HepG2 (cell line): ENCODE data around the gene TLE2. TPM values are rescaled to one million over a fixed set of nuclear protein-coding genes. Genes with fewer than 3 reads are reported as not detected.

Experiments used
- ATAC-seq: fragments of 200-7000 bp; cut with Tn5 transposase; 3 replicates; pipeline ENCODE4 v1.9.1; 2020; ENCODE audit warnings: mild to moderate bottlenecking, moderate library complexity
- BruUV-seq: library from RNA; stranded (reverse); fragments of 400-500 nt; replicated peaks from 2 replicates; lab custom pipeline; 2021; lab: Mats Ljungman, UMichigan
- CTCF ChIA-PET: fragments of 300-600 bp; formaldehyde crosslinking; extraction: SDS; loops from one replicate; lab custom pipeline; 2021; ENCODE audit warnings: low total read pairs, inconsistent platforms, low intra/inter-chr PET ratio; lab: Yijun Ruan, JAX
- POLR2A ChIA-PET: fragments of 350-600 bp; sonication (Branson Sonifier 250); formaldehyde crosslinking; loops from one replicate; lab custom pipeline; 2020; ENCODE audit warnings: antibody characterized with exemption, inconsistent platforms; lab: Yijun Ruan, JAX
- DNase-seq: peaks from one replicate; pipeline ENCODE4 v3.0.0-alpha.2; 2015; ENCODE audit warnings: low spot score
- FAIRE-seq: peaks from 3 replicates; lab custom pipeline; 2011; peaks lifted over from hg19 to GRCh38; lab: Jason Lieb, UNC
- H2AFZ ChIP-seq: one replicate; pipeline ENCODE4 v1.6.1; 2011; ENCODE audit warnings: low read length, inconsistent platforms
- H3K27ac ChIP-seq: fragments of 300-600 bp; 3 replicates; pipeline ENCODE4 v1.8.0; 2011; ENCODE audit warnings: mixed run types, mild to moderate bottlenecking, mixed read lengths, low read length, inconsistent platforms; ENCODE audit not compliant: insufficient read depth; ENCODE audit errors: extremely low read length
- H3K27me3 ChIP-seq, 2 experiments: fragments of 200-600 bp in 1 of 2; 2 replicates in 1 of 2; 3 replicates in 1 of 2; pipeline versions ENCODE4 v1.6.0 to v1.8.0; 2011; ENCODE audit warnings: low read length in 2 of 2, mild to moderate bottlenecking in 2 of 2, moderate library complexity in 2 of 2, inconsistent platforms in 1 of 2; ENCODE audit not compliant: insufficient read depth in 2 of 2, control insufficient read depth in 1 of 2
- H3K36me3 ChIP-seq, 2 experiments: fragments of 200-600 bp in 1 of 2; replicated peaks in 1 of 2; 2 replicates in 1 of 2; 3 replicates in 1 of 2; pipeline versions ENCODE4 v1.5.1 to v1.8.0; 2011; ENCODE audit warnings: low read length in 2 of 2, inconsistent platforms in 1 of 2; ENCODE audit not compliant: insufficient read depth in 2 of 2, control insufficient read depth in 1 of 2
- H3K4me1 ChIP-seq: 2 replicates; pipeline ENCODE4 v1.5.1; 2012; ENCODE audit warnings: low read length, inconsistent platforms; ENCODE audit not compliant: insufficient read depth
- H3K4me2 ChIP-seq: 2 replicates; pipeline ENCODE4 v1.6.0; 2011; ENCODE audit warnings: low read depth, low read length, inconsistent platforms
- H3K4me3 ChIP-seq, 3 experiments: fragments of 200-600 bp in 1 of 3; sonication (generic), shearing (Covaris generic) in 1 of 3; replicated peaks in 1 of 3; 2 replicates each; pipeline ENCODE4 v1.5.1; 2011 to 2016; ENCODE audit warnings: low read length in 3 of 3, inconsistent platforms in 2 of 3, low read depth in 2 of 3, mild to moderate bottlenecking in 2 of 3, control low read depth in 1 of 3, mixed read lengths in 1 of 3; ENCODE audit not compliant: insufficient read depth in 1 of 3
- H3K79me2 ChIP-seq: one replicate; pipeline ENCODE4 v1.6.1; 2011; ENCODE audit warnings: low read length, inconsistent platforms; ENCODE audit not compliant: insufficient read depth
- H3K9ac ChIP-seq: 2 replicates; pipeline ENCODE4 v1.6.0; 2011; ENCODE audit warnings: mild to moderate bottlenecking, low read depth, low read length, inconsistent platforms; ENCODE audit not compliant: insufficient read depth
- H3K9me3 ChIP-seq: 2 replicates; pipeline ENCODE4 v1.5.1; 2012; ENCODE audit warnings: mild to moderate bottlenecking, low read length
- H4K20me1 ChIP-seq: 2 replicates; pipeline ENCODE4 v1.6.0; 2011; ENCODE audit warnings: inconsistent platforms, mild to moderate bottlenecking, low read length, moderate library complexity; ENCODE audit not compliant: insufficient read depth
- LRRFIP1 ChIP-seq: sonication (generic); formaldehyde crosslinking; conservative IDR thresholded peaks from 2 replicates; pipeline ENCODE4 v1.4.0; 2020; ENCODE audit warnings: missing genetic modification reagents
- RARA ChIP-seq: IDR thresholded peaks from 2 replicates; pipeline ENCODE4 v1.6.1; 2016; ENCODE audit warnings: missing genetic modification reagents, missing compliant biosample characterization
- REST ChIP-seq, 2 experiments: IDR thresholded peaks; 2 replicates each; pipeline ENCODE4 v1.6.1; 2011 to 2012; ENCODE audit warnings: low read length in 2 of 2, borderline replicate concordance in 1 of 2, low read depth in 1 of 2, mild to moderate bottlenecking in 1 of 2, moderate library complexity in 1 of 2
- SUZ12 ChIP-seq: fragments of 150-350 bp; IDR thresholded peaks from 2 replicates; pipeline ENCODE4 v1.6.1; 2014; ENCODE audit warnings: low read depth, low read length
- TFAP4 ChIP-seq: sonication (generic); IDR thresholded peaks from 2 replicates; pipeline ENCODE4 v1.6.1; 2016; ENCODE audit warnings: low read depth, borderline replicate concordance
- THAP11 ChIP-seq: IDR thresholded peaks from 2 replicates; pipeline ENCODE4 v1.6.1; 2016; ENCODE audit warnings: missing biosample characterization, missing genetic modification reagents
- ZFP37 ChIP-seq: sonication (generic); formaldehyde crosslinking; IDR thresholded peaks from 2 replicates; pipeline ENCODE4 v1.4.0; 2020; ENCODE audit warnings: missing genetic modification reagents, borderline replicate concordance
- ZNF75D ChIP-seq: sonication (generic); formaldehyde crosslinking; IDR thresholded peaks from 2 replicates; pipeline ENCODE4 v1.8.1; 2023; ENCODE audit warnings: missing genetic modification reagents, mild to moderate bottlenecking, borderline replicate concordance
- ZNF841 ChIP-seq: sonication (generic); formaldehyde crosslinking; IDR thresholded peaks from 2 replicates; pipeline ENCODE4 v1.8.1; 2023; ENCODE audit warnings: missing genetic modification reagents, borderline replicate concordance
- WGBS: methylation state at CpG from one replicate; pipeline ENCODE4 v1.1.6; 2017; ENCODE audit warnings: low lambda C conversion rate; 5-methylcytosine and 5-hydroxymethylcytosine counted together
- in situ Hi-C: cut with HindIII; loops from 2 replicates; pipeline ENCODE4 v1.10.0; 2017; ENCODE audit warnings: low pct_unique_long_range_greater_than_20kb; ENCODE audit not compliant: extremely low pct_ligation_motif_present
- intact Hi-C: fragments of 100-400 bp; cut with micrococcal nuclease; formaldehyde crosslinking; loops from one replicate; pipeline ENCODE4 v1.10.0; 2022; ENCODE audit not compliant: unreplicated experiment
- polyA plus RNA-seq, 8 experiments: library from polyadenylated mRNA; depleted of rRNA in 3 of 8; stranded (reverse) in 7 of 8; unstranded in 1 of 8; fragments of >200 nt; fragmentation: Illumina TruSeq in 4 of 8; extraction: Trizol in 4 of 8; gene quantifications; 2 replicates each; pipeline versions ENCODE4 v1.2.1 to v1.2.3, GENCODE V29; 2011 to 2016; ENCODE audit warnings: low read depth in 4 of 8, missing spikeins in 1 of 8, mixed read lengths in 1 of 8; ENCODE audit not compliant: insufficient read depth in 1 of 8
- total RNA-seq, 5 experiments: library from RNA; depleted of rRNA; stranded (reverse); fragments of >200 nt; fragmentation: Illumina TruSeq; extraction: Trizol; gene quantifications; 2 replicates each; pipeline ENCODE4 v1.2.3, GENCODE V29; 2016; ENCODE audit warnings: low read depth in 1 of 5

The TLE2 gene
- total and polyA plus RNA-seq, 2 of the 13 experiments (the other 11 are each of a cell fraction or from before 2014, with no cell fraction given): 0.07 to 0.81 TPM

- H3K9ac ChIP-seq: no peak overlapping the region
- no peak overlapping the region for H2AFZ ChIP-seq
- in situ Hi-C loops: no loop called here
- H3K4me1 ChIP-seq: peaks cover 37% of the 10 kb centered on the region
- intact Hi-C loops: no loop called here
- no peak for DNase-seq
- FAIRE-seq: no peak
- no peaks in the 10 kb centered on the region for H3K79me2 ChIP-seq
- CTCF ChIA-PET: no interaction called here
- no peak overlapping the region for H3K27ac ChIP-seq
- peaks cover 2 to 5% of the 10 kb centered on the region in 2 experiments; a peak in 3 of 5 replicates for H3K27me3 ChIP-seq
- H3K36me3 ChIP-seq: no peaks in the 10 kb centered on the region
- no peaks in the 10 kb centered on the region for H3K9me3 ChIP-seq
- POLR2A ChIA-PET: no interaction called here
- 66% methylated on average over 5 of the region's 5 CpGs for WGBS
- no TSS peak for BruUV-seq
- ATAC-seq: no peak
- peak overlapping the region; percentile 36 for H3K4me2 ChIP-seq
- peak overlapping the region in 1 of 3 experiments; percentile 20; a peak in 1 of 6 replicates for H3K4me3 ChIP-seq
- no peaks in the 10 kb centered on the region for H4K20me1 ChIP-seq
- TF ChIP-seq TFAP4 (no peak), LRRFIP1 (no peak)
Observed at GRCh38 chr19:3039125-3039524, 10.0 kb upstream of the TLE2 start.

- DNase-seq (no peak), FAIRE-seq (no peak), ATAC-seq (no peak)
- ChIA-PET CTCF (no interaction called here), POLR2A (no interaction called here)
- no peaks in the 10 kb centered on the region for H4K20me1 ChIP-seq
- H3K36me3 ChIP-seq: no peaks in the 10 kb centered on the region
- in situ Hi-C loops: no loop called here
- peaks cover 44% of the 10 kb centered on the region for H3K4me1 ChIP-seq
- H3K27me3 ChIP-seq: peaks cover 2 to 5% of the 10 kb centered on the region in 2 experiments; a peak in 2 of 5 replicates
- no peak for TF ChIP-seq THAP11
- no peak for TF ChIP-seq RARA (CRISPR knock-in tag)
- no peak for TF ChIP-seq SUZ12
- TF ChIP-seq ZFP37: no peak
- no peak for TF ChIP-seq ZNF841 (CRISPR knock-in tag)
- no peak for TF ChIP-seq ZNF75D (CRISPR knock-in tag)
- no peak for TF ChIP-seq REST (IDR thresholded peaks at IDR 0.05; ENCODE audit: borderline replicate concordance in 1 of 2, low read depth in 1 of 2, low read length in 2 of 2)
- intact Hi-C loops: no loop called here
- H3K79me2 ChIP-seq: no peaks in the 10 kb centered on the region
- no peak overlapping the region for H3K4me2 ChIP-seq
- BruUV-seq: no TSS peak
- no peak overlapping the region for H2AFZ ChIP-seq
- H3K27ac ChIP-seq: no peak overlapping the region
- no peaks in the 10 kb centered on the region for H3K9me3 ChIP-seq
- 27% methylated on average over 5 of the region's 5 CpGs for WGBS
- no peak overlapping the region for H3K4me3 ChIP-seq
- no peak overlapping the region for H3K9ac ChIP-seq
Observed at GRCh38 chr19:3038214-3038613, 9.1 kb upstream of the TLE2 start.
